Measurements from ENCODE around the gene EIF3D. TPM values are rescaled to one million over a fixed set of nuclear protein-coding genes. Genes with fewer than 3 reads are reported as not detected.

The EIF3D gene
- total RNA-seq, 3 donors from 2014 or later (not counting 1 experiment from before 2014, with no cell fraction given), result 205 to 251 (median 215) TPM

DNA sequence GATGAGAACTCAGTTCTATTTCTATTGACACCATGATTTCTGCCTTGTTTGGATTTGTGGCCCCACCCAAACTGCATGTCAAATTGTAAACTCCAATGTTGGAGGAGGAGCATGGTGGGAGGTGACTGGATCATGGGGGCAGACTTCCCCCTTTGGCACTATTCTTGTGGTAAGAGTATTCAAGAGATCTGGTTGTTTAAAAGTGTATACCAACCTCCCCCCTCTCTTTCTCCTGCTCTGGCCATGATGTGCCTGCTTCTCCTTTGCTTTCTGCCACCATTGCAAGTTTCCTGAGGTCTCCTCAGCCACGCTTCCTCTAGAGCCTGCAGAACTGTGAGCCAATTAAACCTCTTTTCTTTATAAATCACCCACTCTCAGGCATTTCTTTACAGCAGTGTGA lies 14.2 kb downstream of the EIF3D start:
- H3K27ac Mint-ChIP-seq, result no peak overlapping the region
- Histone ChIP-seq H3K27ac (ENCODE audit: low read length) (no peak overlapping the region), H3K36me3 (ENCODE audit: control insufficient read depth, insufficient read depth, low read length) (peaks cover 86% of the 10 kb centered on the region), H3K27me3 (ENCODE audit: control insufficient read depth, insufficient read depth, low read length) (no peaks in the 10 kb centered on the region), H3K9me3 (ENCODE audit: control insufficient read depth, insufficient read depth, low read length) (no peaks in the 10 kb centered on the region), H3K4me3 (ENCODE audit: low read length) (no peak overlapping the region), H3K4me1 (ENCODE audit: control insufficient read depth, insufficient read depth, low read length) (no peaks in the 10 kb centered on the region)
- no peaks in the 10 kb centered on the region for H3K27me3 Mint-ChIP-seq (ENCODE audit: low read depth in 2 of 2)
- no peak for ATAC-seq
- H3K36me3 Mint-ChIP-seq, result peaks cover 58% of the 10 kb centered on the region
- peaks cover 8 to 15% of the 10 kb centered on the region in 2 donors for H3K4me1 Mint-ChIP-seq
- DNase-seq, result no peak
- no peak overlapping the region for H3K4me3 Mint-ChIP-seq
- H3K9me3 Mint-ChIP-seq, result no peaks in the 10 kb centered on the region
- 100% methylated on average over 1 of the region's 1 CpG for WGBS (ENCODE audit: insufficient coverage)
- intact Hi-C loops (cut with micrococcal nuclease), result no loop called here
- no peak for TF ChIP-seq CTCF (IDR thresholded peaks at IDR 0.05)

DNA sequence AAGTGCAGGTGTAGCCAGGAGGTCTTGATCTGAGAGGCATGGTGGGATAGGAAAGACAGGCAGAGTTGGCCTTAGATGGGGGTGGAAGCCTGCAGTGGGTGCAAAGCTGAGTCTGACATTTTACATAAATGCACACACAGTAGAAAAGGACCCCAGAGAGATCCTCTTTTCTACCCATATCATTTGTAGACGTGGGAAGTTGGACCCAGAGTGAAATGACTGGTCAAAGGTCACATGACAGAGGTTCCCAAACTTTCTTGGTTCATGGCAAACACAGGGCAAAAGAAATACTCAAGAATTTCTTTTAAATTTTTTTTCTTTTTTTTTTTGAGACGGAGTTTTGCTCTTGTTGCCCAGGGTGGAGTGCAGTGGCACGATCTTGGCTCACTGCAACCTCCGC lies 16.0 kb downstream of the EIF3D start:
- Mint-ChIP-seq H3K27me3 (ENCODE audit: low read depth in 2 of 2) (no peaks in the 10 kb centered on the region), H3K4me1 (peaks cover 8 to 15% of the 10 kb centered on the region in 2 donors), H3K9me3 (no peaks in the 10 kb centered on the region), H3K27ac (peak overlapping the region in 1 of 2 donors; percentile 48), H3K4me3 (no peak overlapping the region), H3K36me3 (peaks cover 50% of the 10 kb centered on the region)
- Histone ChIP-seq H3K27me3 (ENCODE audit: control insufficient read depth, insufficient read depth, low read length) (no peaks in the 10 kb centered on the region), H3K9me3 (ENCODE audit: control insufficient read depth, insufficient read depth, low read length) (no peaks in the 10 kb centered on the region), H3K4me1 (ENCODE audit: control insufficient read depth, insufficient read depth, low read length) (no peaks in the 10 kb centered on the region), H3K36me3 (ENCODE audit: control insufficient read depth, insufficient read depth, low read length) (peaks cover 69% of the 10 kb centered on the region), H3K4me3 (ENCODE audit: low read length) (no peak overlapping the region), H3K27ac (ENCODE audit: low read length) (no peak overlapping the region)
- intact Hi-C loops (cut with micrococcal nuclease), result no loop called here
- TF ChIP-seq CTCF (IDR thresholded peaks at IDR 0.05), result no peak
- ATAC-seq (no peak), DNase-seq (no peak)
- WGBS (ENCODE audit: insufficient coverage), result 98% methylated on average over 4 of the region's 4 CpGs

DNA sequence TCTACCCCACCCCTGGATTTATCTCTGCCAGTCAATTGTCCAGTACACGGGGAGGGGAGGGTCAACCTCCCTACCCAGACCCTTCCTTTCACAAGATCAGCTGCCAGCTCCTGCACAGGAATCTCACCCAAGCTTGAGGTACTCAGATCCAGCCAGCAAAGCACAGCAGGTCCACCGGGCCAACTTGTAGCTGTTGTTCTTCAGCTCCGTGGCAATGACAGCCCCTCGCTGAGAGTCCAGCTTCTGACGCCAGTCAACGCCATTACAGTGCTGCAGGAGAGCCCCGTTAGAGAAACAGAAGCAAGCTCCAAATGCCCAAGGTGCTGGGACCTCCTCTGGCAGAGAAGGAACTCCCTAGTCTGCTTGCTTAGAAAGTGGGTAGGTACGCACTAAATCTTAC lies 16.6 kb downstream of the EIF3D start:
- Histone ChIP-seq H3K27ac (ENCODE audit: low read length) (no peak overlapping the region), H3K4me1 (ENCODE audit: control insufficient read depth, insufficient read depth, low read length) (peaks cover 3% of the 10 kb centered on the region), H3K9me3 (ENCODE audit: control insufficient read depth, insufficient read depth, low read length) (no peaks in the 10 kb centered on the region), H3K36me3 (ENCODE audit: control insufficient read depth, insufficient read depth, low read length) (peaks cover 62% of the 10 kb centered on the region), H3K27me3 (ENCODE audit: control insufficient read depth, insufficient read depth, low read length) (no peaks in the 10 kb centered on the region), H3K4me3 (ENCODE audit: low read length) (no peak overlapping the region)
- Mint-ChIP-seq H3K27me3 (ENCODE audit: low read depth in 2 of 2) (no peaks in the 10 kb centered on the region), H3K36me3 (peaks cover 50% of the 10 kb centered on the region), H3K9me3 (no peaks in the 10 kb centered on the region), H3K4me1 (peaks cover 8 to 18% of the 10 kb centered on the region in 2 donors), H3K27ac (peak overlapping the region in 1 of 2 donors; percentile 48), H3K4me3 (no peak overlapping the region)
- no peak for DNase-seq
- no peak for TF ChIP-seq CTCF (IDR thresholded peaks at IDR 0.05)
- no peak for ATAC-seq
- 97% methylated on average over 7 of the region's 8 CpGs for WGBS (ENCODE audit: insufficient coverage)
- intact Hi-C loops (cut with micrococcal nuclease), result no loop called here
